HG03521 (cell line): ENCODE data around the gene DLGAP1.

ENCODE experiments used
- ATAC-seq: cut with Tn5 transposase; IDR thresholded peaks from one replicate; pipeline ENCODE4 v1.9.1; 2021; ENCODE audit warnings: mild to moderate bottlenecking, moderate library complexity; ENCODE audit not compliant: unreplicated experiment

Gene DLGAP1

DNA sequence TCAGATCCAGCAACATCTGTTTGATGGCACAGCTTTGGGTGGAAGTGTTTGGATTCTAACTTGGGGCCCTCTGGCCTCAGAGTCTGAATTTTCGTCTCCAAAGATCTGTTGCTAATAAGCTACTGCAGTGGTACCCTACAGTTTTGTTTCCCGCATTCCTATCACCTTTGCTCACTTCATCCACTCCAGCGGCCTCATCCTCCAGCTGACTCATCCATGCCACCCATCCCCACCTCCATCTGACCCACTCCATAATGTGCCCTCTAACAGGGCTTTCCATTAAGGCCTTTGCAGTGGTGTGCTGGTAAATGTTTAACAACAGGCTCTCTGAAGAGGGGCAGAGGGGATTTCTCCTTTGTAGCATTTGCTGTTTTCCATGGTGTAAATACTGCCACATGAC is 779.7 kb downstream of the DLGAP1 start:
- ATAC-seq: no peak

DNA sequence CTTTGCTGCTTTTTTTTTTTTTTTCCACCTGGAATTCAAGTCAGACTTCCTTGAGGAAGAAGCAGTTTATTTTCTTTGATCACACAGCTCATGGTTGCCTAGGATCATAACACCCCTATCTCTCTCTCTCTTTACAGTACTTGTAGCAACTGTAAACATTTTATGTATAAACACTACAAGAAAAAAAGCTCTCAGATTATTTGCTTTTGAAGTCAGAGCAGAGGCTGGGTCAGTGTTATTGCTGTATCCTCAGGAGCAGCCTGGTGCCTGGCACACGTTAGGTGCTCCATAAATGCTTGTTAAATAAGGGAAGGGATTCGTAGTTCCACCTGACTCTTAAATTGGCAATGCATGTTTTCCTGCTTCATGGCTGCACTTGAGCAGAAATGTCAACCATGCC is 783.9 kb downstream of the DLGAP1 start:
- ATAC-seq: no peak

DNA sequence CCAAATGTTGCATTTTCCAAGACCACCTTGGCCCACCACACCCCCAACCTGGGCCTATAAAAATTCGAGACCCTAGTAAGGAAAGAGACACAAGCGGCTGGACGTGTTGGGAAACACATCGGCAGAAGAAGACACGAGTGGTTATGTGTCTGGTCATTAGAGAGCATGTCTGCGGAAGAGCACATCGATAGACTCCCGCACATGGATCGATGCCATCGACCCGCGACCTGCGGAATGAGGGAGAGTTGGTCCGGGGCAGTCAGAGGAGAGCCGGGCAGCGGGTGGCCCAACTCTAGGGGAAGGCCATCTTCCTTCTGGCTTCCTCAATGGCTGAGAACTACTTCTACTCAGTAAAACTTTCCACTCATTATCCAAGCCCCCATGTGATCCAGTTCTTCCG is 785.7 kb downstream of the DLGAP1 start:
- ATAC-seq: no peak

DNA sequence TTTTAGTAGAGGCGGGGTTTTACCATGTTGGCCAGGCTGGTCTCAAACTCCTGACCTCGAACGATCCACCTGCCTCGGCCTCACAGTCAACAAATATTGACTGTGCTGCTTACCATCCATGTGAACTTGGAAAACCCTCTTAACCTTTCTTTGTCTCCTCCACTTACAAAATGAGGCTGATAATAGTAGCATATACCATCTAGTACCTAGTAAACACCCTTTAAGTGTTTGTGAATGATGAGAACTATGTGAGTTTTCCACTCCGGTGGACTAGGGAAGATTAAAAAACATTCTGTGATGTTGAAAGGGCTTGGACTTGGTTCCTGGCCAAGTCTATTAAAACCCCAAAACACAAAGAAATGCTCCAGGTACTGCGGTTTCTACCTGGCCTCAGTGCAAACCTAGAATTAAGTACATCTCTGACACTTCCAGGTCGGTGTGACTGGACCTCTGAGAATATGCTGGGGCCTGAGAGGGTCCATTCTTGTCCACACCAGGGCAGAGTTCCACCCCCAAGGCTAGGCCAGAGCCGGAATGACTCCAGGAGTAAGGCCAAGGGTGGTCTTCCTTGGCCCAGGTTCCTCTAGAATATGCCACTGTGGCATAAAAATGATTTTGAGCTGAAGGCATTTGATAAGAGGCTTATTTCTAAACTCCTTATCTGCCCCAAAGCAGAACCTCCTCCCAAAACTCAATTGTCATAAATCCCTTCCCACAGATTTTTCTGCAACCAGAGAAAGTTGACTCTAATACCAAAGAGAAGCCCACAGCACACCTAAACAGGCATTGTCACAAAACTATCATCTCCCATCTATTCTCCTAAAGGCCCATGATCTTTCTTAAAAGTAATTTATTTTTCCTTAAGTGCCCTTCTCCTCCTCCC is 787.6 kb downstream of the DLGAP1 start:
- no peak for ATAC-seq

DNA sequence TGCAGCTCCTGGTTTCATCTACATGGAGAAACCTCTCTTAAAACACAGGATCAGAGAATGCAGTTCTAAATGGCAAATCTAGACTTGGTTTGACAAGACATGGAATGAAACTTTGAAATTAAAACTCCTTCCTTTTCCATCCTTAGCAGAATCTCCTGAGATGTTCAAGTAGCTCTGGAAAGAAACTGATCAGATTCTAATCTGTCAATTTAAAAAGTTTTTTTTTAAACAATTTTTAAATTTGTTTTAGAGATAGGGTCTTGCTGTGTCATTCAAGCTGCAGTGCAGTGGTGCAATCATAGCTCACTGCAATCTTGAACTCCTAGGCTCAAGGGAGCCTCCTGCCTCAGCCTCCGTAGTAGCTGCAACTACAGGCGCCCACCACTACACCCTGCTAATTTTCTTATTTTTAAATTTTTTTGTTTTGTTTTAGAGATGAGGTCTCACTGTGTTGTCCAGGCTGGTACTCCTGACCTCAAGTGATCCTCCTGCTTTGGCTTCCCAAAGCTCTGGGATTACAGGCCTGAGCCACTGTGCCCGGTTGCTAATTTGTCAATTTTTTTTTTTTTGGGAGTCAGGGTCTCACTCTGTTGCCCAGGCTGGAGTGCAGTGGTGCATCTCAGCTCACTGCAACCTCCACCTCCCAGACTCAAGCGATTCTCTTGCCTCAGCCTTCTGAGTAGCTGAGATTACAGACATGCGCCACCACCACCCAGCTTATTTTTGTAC is 788.4 kb downstream of the DLGAP1 start:
- ATAC-seq: no peak

DNA sequence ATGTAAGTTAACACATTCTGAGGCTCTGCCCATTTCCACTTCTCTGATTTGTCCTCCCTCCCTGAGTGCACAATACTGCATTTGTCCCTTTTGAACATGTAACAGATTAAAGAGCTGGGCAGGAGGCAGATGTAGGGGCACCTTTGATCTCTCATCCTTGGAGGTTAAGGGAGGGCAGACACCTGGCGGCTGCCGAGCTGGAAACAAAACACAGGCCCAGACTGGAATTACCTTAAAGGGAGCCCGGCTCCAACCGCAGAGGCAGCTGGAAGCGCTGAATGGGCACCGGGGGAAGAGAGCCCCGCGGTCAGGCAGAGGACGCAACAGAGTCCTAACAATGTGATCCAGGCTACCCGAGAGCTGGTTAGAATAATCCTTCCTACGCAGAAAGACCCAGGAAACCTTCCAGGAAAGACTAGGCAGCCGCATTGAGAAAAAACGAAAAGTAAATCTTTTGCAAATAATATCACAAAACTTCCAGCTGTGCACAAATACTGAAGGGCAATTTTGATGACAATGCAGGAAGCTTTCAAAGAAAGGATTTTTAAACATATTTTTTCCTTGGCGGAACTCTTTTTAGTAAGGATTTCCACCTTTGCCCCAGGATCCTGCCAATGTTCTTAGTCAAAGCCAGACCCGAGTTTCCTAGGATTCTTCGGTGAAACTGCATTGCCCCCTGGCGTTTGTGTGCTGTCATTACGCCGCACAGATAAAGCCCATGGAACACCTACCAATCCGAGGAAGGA is 789.2 kb downstream of the DLGAP1 start:
- no peak for ATAC-seq

DNA sequence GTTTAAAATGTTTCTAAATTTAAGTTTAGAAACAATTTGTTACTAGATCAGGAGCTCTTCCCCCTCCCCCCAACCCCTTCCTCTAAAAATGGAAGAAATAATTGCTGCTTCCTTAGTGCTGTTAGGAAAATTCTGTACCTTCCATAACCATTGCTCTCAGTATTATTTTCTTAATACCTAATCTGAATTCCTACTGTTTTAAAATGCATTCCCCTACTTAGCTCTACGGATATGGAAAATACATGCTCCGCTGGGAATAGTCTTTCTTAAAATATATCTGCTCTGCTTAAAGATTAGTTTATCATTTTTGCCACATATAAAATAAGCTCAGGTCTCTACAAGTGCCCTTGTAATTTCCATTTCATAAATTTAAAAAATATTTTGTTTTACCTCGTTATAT is 789.9 kb downstream of the DLGAP1 start:
- ATAC-seq: no peak

DNA sequence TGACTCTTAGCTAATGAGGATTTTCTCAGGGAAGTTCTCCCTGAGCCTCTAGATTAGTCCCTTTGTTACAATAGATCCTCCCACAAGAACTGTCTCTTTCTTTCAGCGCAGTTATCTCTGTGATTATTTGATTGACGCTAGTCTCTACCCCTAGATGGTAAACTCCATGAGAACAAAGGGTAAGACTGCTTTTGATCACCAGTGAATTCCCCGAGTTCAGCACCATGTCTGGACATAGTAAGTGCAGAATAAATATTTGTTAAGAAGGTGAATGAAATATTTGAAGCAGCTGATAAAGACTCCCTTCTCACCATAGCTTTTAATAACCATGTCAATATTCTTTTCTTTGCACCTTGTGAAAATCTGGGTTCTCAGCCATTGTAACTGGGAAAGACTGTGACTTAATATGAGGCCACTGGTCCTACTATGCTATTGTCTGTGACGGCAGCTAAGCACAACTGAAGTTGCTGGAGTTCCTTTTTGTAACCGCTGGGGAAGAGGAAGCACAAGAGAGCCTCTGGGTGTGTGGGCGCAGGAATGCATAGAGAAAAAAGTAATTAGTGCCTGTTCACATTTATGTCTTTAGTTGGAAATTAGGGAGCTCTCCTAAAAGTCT is 790.4 kb downstream of the DLGAP1 start:
- no peak for ATAC-seq

DNA sequence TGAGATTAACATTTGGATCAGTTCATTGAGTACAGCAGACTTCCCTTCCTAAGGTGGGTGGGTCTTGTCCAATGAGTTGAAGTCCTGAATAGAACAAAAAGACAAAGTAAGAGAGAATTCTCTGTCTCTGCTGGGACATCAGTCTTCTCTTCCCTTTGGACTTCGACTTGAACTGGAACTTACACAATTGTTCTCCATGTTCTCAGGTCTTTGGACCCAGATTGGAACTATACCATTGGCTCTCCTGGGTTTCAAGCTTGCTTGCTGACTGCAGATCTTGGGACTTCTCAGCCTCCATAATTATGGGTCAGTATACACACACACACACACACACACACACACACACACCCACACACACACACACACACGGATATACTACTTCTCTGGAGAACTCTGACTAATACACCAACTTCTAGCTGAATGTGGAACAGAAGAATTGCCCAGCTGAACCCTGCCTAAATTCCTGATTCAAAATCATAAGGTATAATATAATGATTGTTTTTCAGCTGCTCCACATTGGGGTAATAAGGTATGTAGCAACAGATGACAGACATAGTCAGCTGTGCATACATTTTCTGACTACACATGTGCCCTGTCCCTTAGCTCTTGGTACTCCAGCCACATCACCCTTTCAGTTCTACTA is 791.1 kb downstream of the DLGAP1 start:
- ATAC-seq: no peak

DNA sequence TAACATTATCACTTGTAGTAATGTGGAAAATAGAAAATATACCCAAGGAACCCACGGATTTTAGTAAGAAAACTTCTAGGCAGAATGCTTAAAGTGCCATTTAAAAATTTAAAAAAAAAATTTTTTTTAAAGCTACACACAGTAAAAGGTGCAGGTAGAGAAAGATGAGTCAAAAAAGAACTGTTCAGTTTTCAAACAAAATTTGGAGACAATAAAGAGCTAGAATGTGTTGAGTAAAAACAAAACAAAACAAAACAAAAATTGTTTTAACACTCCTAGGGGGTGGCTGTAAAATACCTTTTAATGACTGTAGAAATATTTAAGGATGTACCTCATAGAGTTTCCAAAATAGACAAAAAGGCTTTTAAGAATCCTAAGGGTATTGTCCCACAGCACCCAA is 793.1 kb downstream of the DLGAP1 start:
- ATAC-seq: no peak

DNA sequence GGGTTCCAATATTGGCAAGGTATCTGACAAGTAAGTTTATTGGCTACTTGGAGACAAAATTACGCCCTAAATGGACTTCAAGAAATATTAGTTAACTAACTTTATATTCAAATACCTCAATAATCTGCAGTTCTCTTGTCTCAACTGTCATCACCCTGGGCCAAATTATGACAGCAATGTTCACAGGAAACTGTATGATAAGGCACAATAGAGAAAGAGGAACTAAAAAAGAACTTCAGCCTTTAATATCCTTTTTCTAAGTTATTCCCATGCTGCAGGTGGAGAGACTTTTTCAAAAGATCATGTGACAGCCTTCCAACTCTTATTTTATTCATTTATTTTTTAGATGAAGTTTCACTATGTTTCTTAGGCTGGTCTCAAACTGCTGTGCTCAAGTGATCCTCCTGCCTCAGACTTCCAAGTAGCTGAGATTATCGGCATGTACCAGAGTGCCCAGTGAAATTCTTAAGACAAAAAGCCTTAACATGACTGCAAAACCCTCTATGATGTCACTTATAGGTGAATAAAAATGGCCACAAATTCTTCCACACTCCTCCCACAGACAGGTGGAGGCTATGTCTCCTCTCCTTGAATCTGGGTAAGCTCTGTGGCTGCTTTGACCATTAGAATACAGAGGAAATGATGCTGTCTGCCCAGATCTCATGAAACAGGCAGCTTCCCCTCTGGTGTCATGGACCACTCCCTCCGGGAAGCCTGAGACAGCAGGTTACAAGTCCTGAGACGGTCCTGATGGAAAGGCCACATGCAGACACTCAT is 794.2 kb downstream of the DLGAP1 start:
- no peak for ATAC-seq

DNA sequence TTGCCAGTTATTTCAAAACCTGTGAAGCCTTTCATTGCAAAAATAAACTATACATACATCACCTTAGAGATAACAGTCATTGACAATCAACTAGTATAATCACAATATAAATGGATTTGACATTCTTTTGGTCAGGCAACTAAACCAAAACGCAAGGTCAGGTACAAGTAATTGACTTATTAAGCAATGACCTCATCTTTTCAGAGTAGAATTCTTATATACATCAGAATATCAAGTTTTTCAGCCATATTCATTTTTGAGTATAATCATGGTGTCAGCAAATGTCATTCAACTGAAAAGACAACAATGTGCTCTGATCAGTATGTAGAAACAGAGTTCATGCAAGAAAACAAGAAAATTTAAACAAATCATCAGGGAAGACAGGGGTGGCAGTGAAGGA is 796.6 kb downstream of the DLGAP1 start:
- no peak for ATAC-seq

DNA sequence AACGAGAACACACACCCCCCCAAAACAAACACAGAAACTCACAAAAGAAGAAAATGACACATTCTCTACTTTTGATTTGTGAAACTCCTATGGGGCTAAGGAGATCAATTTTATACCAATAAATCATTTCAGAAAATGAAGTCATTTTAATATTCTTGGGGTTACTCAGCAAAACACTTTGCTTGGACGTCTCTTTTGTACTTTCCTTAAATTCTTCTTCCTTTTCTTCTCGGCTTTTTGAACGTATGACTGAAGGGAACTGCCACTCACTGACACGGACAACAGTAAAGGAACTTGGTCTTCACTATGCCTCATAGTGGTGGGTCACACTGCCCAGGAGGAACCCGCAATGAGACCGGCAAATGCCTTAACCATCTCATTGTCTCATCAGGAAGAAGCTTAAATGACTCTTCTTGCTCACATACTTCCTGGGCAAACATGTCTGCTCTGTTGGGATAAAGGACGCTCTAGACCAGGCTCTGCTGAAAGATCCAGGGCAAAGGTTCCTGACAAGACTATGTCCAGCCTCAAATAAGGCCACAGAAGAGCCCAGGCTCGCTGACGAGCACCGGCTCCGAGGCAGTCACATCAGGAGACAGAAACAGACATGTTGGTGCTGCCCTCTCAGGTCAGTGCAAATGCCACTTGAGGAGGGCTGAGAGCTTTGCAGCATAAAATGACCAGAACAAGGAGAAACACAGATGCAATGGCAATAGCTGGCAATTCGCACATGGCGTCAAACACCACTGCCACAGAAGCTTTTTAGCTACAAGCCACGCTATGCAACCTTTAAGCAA is 799.7 kb downstream of the DLGAP1 start:
- ATAC-seq: no peak

DNA sequence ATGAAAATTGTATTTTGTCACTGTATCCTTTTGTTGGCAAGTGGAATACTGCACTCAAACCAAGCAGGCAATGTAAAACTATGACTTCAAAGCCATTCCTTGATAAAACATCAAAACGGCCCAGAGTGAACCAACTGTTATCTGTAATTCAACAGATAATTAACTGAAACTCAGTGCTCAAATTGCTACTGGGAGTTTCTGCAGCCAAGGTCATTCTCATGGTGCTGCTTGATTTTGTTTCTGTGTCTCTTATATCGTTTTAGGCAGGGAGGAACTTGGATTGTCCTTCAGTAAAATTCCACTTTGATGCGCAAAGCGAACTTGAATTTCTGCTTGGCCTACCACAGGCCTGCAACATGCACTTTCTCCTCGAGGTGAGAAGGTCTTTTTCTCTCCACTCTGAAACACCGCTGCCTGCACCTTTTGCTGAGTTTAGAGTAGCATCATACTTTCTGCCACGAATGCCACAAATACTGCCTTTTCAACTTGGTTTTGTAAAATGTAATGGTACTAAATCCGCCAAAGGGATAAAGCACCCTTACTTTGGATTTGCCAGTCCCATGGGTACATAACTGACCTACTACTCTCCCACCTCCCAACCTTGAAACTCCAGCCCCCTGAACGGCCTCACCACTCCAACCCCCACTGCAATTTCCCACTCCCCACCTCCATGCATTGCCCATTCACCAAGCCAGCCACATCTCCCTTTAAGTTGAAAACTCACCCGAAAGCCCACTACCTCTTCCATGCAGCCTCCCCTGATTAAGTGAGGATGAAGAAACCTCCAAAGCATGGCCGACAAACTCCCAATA is 800.5 kb downstream of the DLGAP1 start:
- no peak for ATAC-seq

DNA sequence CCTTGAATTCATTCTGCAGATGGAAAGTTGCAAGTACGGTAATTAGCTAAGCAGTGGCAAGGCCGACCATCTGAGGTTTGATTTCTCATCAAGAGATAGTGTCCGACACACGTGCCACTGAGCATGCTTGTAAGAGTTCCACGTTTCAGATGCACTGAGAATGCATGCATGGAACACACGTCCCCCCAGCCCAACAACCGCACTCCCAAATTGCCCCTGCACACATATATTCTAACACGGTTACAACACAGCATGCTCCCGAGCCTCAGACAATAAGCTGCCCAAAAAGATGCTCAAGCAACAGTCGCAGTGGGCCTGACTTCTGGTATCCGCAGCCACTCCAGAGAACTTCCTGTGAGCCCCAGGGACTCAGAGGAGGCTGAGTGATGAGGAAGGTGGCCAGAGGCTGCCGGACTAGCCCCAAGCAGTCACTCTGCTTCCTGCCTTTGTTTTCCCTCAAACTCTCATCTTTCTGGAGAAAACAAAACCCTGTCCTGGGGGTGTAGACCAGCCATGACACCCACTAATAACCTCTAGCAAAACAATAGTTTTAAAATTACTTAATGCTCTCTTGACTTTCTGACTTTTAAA is 801.2 kb downstream of the DLGAP1 start:
- ATAC-seq: no peak

DNA sequence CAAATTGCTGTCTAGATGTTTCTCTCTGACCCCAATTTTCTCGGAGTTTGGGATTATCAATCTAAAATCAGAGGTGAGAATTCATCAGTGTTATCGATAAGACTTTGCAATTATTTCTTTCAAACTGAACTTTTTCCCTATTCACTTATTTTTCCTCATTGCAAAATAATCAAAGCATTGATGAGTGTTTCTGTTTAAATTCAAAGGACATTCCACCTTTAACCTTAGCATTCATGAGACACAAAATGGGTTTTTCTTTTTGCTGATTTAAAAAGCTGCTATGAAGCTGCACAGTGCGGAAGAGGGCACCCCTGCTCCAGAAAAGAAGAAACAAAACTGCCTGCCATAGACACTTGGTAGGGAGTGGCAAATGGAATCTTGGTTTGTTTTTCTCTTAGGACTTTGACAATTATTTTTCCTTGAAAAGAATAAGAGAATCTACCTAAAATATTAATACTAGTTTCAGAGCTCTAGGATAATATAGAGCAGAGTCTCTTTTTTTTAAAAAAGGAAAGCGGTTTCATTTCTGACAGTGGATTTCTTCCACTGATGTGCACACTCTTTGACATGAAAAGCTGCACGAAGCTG is 801.8 kb downstream of the DLGAP1 start:
- no peak for ATAC-seq
